Effector memory CD8-positive, alpha-beta T cell (primary cell): ENCODE measurements around the gene SLC23A2.
"Not testable (repeated sequence)": the region's sequence is repeated elsewhere in the genome, so short reads cannot be mapped to it uniquely, and the experiment has no call there.

Experiments
- ATAC-seq: fragments of 150-1000 bp; cut with Tn5 transposase; replicated peaks from 2 replicates; pipeline ENCODE4 v1.10.0; 2021; ENCODE audit warnings: mild to moderate bottlenecking, moderate library complexity
- DNase-seq, 3 experiments: peaks; one replicate each; pipeline ENCODE4 v3.0.0; 2021
- H3K27ac Mint-ChIP-seq, 2 donors: one replicate each; pipeline ENCODE4 v1.8.0; 2022; ENCODE audit warnings: mild to moderate bottlenecking in 2 of 2, mixed read lengths in 2 of 2, moderate library complexity in 2 of 2
- H3K27me3 Mint-ChIP-seq, 2 donors: one replicate each; pipeline ENCODE4 v1.8.0; 2022; ENCODE audit warnings: mixed read lengths in 2 of 2
- H3K36me3 Mint-ChIP-seq: one replicate; pipeline ENCODE4 v1.8.0; 2022; ENCODE audit warnings: mild to moderate bottlenecking, moderate library complexity, mixed read lengths; ENCODE audit not compliant: insufficient read depth
- H3K4me1 Mint-ChIP-seq, 2 donors: one replicate each; pipeline ENCODE4 v1.8.0; 2022; ENCODE audit warnings: low read depth in 2 of 2, mixed read lengths in 2 of 2
- H3K4me3 Mint-ChIP-seq, 2 donors: one replicate each; pipeline ENCODE4 v1.8.0; 2022; ENCODE audit warnings: mild to moderate bottlenecking in 2 of 2, mixed read lengths in 2 of 2, moderate library complexity in 2 of 2
- H3K9me3 Mint-ChIP-seq, 2 donors: one replicate each; pipeline ENCODE4 v1.8.0; 2022; ENCODE audit warnings: mixed read lengths in 2 of 2

Gene SLC23A2

DNA sequence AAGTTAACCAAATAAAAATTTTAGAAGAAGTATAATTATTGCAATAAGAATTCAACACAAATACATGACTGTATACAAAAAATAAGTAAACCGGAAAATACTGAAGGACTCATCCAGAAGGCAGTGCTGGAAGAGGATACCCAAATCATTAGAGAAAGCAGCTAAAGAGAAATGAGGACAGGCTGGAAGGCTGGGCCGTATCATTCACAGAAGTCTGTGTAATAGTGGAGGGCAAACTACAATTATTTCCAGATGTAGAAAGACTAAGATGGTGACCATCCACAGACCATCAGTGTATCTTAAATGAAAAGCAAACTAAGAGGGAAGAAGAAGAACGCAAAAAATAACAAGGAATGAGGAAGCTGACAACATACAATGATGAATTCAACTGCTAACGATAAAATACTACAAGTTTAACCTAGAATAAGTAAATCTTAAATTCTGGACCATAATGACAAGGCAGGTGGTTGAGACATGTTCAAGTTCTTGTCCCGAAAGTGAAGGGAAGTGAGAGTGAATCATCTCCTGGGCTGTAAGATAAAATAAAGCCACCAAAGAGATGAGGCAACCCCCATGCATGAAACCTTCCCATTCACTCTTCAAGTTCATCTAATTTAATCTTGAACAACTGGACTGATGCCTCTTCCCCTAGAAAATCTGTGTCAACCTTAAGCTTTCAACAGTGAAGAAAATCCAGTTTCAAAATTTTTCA lies 71.5 kb downstream of the SLC23A2 start:
- ATAC-seq (no peak), DNase-seq (no peak)
- peaks cover 9% of the 10 kb centered on the region for H3K36me3 Mint-ChIP-seq
- no peaks in the 10 kb centered on the region for H3K27me3 Mint-ChIP-seq
- no peak overlapping the region for H3K4me3 Mint-ChIP-seq
- peak overlapping the region in 1 of 2 donors; percentile 2 for H3K27ac Mint-ChIP-seq
- peaks cover 12 to 22% of the 10 kb centered on the region in 2 donors for H3K4me1 Mint-ChIP-seq
- H3K9me3 Mint-ChIP-seq: no peaks in the 10 kb centered on the region

GRCh38 chr20:4926531-4927156 lies 74.7 kb downstream of the SLC23A2 start:
- Mint-ChIP-seq H3K36me3 (peaks cover 16% of the 10 kb centered on the region), H3K4me3 (no peak overlapping the region), H3K27me3 (no peaks in the 10 kb centered on the region), H3K27ac (peak overlapping the region in 1 of 2 donors; percentile 13), H3K9me3 (no peaks in the 10 kb centered on the region), H3K4me1 (peaks cover 12 to 13% of the 10 kb centered on the region in 2 donors)
- DNase-seq (no peak), ATAC-seq (no peak)

GRCh38 chr20:4925842-4926530 lies 75.3 kb downstream of the SLC23A2 start:
- Mint-ChIP-seq H3K4me3 (no peak overlapping the region), H3K9me3 (no peaks in the 10 kb centered on the region), H3K36me3 (peaks cover 12% of the 10 kb centered on the region), H3K4me1 (peaks cover 13 to 14% of the 10 kb centered on the region in 2 donors), H3K27ac (peak overlapping the region; percentile 6 to 13), H3K27me3 (no peaks in the 10 kb centered on the region)
- ATAC-seq (no peak), DNase-seq (no peak)

DNA sequence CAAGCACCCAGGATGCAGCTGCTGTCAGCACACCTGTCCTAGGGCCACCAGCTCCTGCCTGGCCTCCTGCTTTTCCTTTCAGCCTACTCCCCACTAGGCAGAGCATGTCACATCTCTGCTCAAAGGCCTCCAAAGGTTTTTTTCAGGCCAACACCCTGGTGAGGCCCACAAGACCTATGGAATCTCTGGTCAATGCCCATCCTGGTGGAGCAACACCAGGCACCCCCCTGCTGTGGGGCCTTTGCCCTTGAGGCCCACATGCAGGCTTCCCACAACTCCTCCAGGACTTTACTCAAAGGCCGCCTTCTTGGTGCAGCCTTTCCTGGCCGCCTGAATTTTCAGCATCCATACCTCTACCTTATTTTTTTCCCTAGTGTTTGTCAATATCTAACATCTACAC lies 76.9 kb downstream of the SLC23A2 start:
- H3K4me3 Mint-ChIP-seq: no peak overlapping the region
- no peaks in the 10 kb centered on the region for H3K9me3 Mint-ChIP-seq
- no peaks in the 10 kb centered on the region for H3K27me3 Mint-ChIP-seq
- peak overlapping the region in 1 of 2 donors; percentile 84 for H3K27ac Mint-ChIP-seq
- H3K4me1 Mint-ChIP-seq: peaks cover 21 to 24% of the 10 kb centered on the region in 2 donors
- no peak for ATAC-seq
- DNase-seq: no peak
- peaks cover 6% of the 10 kb centered on the region for H3K36me3 Mint-ChIP-seq

DNA sequence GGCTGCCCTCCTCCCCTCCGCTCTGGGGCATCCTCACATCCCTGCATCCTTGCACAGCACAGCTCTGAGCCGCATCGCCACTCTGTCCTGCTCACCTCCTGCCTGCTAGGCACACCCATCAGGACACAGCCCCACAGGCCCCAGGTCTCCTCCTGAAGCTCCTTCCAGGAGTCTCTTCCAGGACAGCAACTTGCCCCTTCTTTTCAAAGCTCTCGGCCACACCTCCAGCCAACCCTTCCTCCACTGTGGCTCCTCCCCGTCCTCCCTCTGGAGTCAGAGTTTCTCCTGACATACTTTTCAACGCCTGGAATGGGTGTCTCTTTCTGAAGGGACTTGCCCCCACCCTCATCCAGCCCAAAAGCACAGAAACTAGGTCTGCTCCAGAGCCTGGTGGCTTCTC lies 77.3 kb downstream of the SLC23A2 start:
- Mint-ChIP-seq H3K27ac (peak overlapping the region in 1 of 2 donors; percentile 84), H3K4me1 (peaks cover 23 to 25% of the 10 kb centered on the region in 2 donors), H3K9me3 (no peaks in the 10 kb centered on the region), H3K36me3 (peaks cover 6% of the 10 kb centered on the region), H3K27me3 (no peaks in the 10 kb centered on the region), H3K4me3 (no peak overlapping the region)
- ATAC-seq (no peak), DNase-seq (no peak)

GRCh38 chr20:4922186-4922585 lies 79.1 kb downstream of the SLC23A2 start:
- Mint-ChIP-seq H3K4me3 (no peak overlapping the region), H3K9me3 (no peaks in the 10 kb centered on the region), H3K4me1 (peaks cover 21 to 27% of the 10 kb centered on the region in 2 donors), H3K27ac (peak overlapping the region in 1 of 2 donors; percentile 23), H3K36me3 (peaks cover 6% of the 10 kb centered on the region), H3K27me3 (no peaks in the 10 kb centered on the region)
- DNase-seq: no peak
- ATAC-seq: no peak

DNA sequence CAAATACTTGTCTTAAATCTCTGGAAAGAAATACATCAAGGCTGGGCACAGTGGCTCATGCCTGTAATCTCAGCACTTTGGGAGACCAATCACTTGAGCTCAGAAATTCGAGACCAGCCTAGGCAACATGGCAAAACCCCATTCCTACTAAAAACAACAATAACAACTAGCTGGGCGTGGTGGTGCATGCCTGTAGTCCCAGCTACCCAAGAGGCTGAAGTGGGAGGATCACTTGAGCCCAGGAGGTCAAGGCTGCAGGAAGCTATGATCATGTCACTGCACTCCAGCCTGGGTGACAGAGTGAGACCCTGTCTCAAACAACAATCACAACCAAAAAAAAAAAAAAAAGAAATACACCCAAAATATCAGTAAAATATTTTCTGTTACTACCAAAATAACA lies 80.0 kb downstream of the SLC23A2 start:
- Mint-ChIP-seq H3K27ac (peak overlapping the region in 1 of 2 donors; percentile 23), H3K4me1 (peaks cover 26 to 31% of the 10 kb centered on the region in 2 donors)
- not testable (repeated sequence) for H3K27me3 Mint-ChIP-seq, H3K36me3 Mint-ChIP-seq, ATAC-seq, H3K4me3 Mint-ChIP-seq, H3K9me3 Mint-ChIP-seq, DNase-seq

- H3K27me3 Mint-ChIP-seq: no peaks in the 10 kb centered on the region
- ATAC-seq (no peak), DNase-seq (no peak)
- no peaks in the 10 kb centered on the region for H3K9me3 Mint-ChIP-seq
- H3K36me3 Mint-ChIP-seq: peaks cover 6% of the 10 kb centered on the region
- H3K27ac Mint-ChIP-seq: peak overlapping the region in 1 of 2 donors; percentile 23
- peaks cover 25 to 29% of the 10 kb centered on the region in 2 donors for H3K4me1 Mint-ChIP-seq
- H3K4me3 Mint-ChIP-seq: no peak overlapping the region
Observed at GRCh38 chr20:4920655-4921054, 80.7 kb downstream of the SLC23A2 start.

DNA sequence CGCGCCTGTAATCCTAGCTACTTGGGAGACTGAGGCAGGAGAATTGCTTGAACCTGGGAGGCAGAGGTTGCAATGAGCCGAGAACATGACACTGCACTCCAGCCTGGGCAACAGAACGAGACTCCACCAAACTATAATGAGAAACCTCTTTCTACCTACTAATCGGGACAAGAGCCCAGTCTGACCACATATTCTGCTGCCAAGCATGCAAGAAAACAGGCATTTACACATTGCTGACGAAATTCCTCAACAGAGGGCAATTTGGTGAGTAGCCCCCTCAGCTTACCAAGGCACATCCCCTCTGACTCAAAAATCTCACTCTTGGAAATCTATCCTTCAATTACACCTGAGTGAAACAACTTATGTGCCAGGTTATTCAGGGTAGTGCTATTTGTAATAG lies 81.2 kb downstream of the SLC23A2 start:
- peak overlapping the region; percentile 32 to 72 for H3K27ac Mint-ChIP-seq
- no peaks in the 10 kb centered on the region for H3K27me3 Mint-ChIP-seq
- ATAC-seq: no peak
- no peak for DNase-seq
- peaks cover 22 to 24% of the 10 kb centered on the region in 2 donors for H3K4me1 Mint-ChIP-seq
- H3K36me3 Mint-ChIP-seq: peaks cover 6% of the 10 kb centered on the region
- no peak overlapping the region for H3K4me3 Mint-ChIP-seq
- H3K9me3 Mint-ChIP-seq: no peaks in the 10 kb centered on the region

DNA sequence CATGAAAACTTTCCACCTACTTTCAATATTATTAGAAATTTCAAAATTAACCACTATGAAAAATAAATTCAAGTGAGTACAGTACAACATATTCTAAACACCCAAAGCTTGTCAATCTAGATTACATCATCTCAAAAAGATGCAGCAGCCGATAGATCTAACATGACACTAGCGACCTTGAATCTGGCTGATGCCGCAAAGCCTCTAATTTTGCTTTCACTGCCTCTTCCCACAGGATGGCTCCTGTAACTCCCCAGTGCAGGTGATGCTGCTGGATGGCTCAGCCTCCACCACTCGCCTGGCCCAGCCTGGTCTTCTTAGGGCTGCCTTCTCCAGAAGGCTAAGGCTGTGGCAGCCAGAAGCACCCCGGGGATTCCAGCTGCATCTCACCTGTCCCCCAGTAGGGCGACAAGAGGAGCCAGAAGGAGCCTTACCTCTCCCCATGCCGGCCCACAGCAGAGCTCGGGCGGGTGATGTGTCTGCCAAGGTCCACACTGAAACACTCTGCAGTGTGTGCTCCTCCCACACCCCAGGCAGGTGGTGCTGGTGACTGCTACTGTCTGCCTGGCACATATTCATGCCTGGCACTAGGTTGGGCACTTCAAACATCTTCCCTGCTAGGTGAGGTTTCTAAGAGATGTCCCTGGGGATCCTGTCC lies 82.1 kb downstream of the SLC23A2 start:
- peak overlapping the region in 1 of 2 donors; percentile 72 for H3K27ac Mint-ChIP-seq
- no peak overlapping the region for H3K4me3 Mint-ChIP-seq
- DNase-seq: no peak
- H3K4me1 Mint-ChIP-seq: peaks cover 20 to 23% of the 10 kb centered on the region in 2 donors
- H3K27me3 Mint-ChIP-seq: no peaks in the 10 kb centered on the region
- ATAC-seq: no peak
- no peaks in the 10 kb centered on the region for H3K9me3 Mint-ChIP-seq
- H3K36me3 Mint-ChIP-seq: peaks cover 6% of the 10 kb centered on the region

DNA sequence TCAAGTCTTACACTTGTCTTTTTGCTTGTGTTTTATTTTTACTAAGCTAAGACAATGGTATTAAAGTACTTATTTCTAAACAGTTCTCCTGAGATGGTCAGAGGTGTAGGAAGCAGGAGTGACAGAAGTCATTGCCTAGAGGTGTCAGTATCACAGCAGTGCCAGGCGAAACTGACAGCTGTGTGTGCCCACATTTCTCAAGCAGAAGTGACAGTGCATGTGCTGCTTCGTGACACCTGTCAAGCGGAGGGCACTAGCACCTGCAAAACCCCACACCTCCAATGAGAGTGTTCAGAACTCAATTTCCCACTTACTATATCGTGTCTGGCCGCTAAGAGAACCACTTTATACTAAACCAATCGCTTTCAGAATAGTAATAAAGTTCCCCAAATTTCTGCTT lies 82.8 kb downstream of the SLC23A2 start:
- Mint-ChIP-seq H3K4me3 (no peak overlapping the region), H3K27ac (peak overlapping the region in 1 of 2 donors; percentile 52), H3K9me3 (no peaks in the 10 kb centered on the region), H3K36me3 (peaks cover 6% of the 10 kb centered on the region), H3K27me3 (no peaks in the 10 kb centered on the region), H3K4me1 (peaks cover 20 to 23% of the 10 kb centered on the region in 2 donors)
- ATAC-seq: no peak
- DNase-seq: no peak

DNA sequence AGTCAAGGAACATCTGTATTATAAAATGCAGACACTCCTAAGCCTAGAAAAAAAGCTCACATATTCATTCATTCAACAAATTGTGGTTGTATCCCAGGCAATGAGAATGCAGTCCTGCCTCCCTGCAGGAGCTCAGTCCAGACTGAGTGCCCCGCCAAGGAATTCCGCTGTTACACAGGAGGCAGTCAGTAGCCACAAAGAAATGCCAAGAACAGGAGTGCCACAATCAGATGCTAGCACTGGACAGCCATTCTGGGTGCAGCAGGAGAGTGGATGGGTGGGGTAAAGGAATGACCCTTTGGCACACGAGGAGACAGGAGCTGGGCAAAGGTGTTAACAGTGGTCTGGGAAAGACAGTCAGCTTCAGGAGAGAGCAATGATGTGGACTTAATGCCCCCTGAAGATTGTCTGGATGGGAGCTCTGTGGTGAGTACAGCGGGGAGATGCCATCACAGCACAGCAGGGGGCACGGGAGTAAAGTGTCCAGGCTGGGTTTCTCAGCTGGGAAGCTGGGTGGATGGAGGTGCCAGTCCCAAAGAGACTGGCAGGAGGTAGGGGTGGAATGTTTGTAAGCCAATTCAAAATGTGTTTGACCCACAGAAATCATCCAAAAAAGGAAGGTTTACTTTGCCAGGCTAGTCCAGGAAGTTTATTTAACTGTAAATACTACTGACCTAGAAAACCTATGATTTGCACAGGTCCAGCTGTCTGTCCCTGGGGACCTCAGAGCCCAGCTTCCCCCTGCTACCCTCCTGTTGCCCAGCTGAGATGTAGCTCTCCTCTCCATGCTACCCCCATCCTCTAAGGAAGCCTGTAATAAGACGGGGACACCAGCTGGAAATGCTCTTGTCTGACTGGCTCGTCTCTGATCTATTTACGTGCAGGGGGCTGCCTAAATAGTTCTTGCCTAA lies 84.1 kb downstream of the SLC23A2 start:
- H3K9me3 Mint-ChIP-seq: no peaks in the 10 kb centered on the region
- no peak overlapping the region for H3K4me3 Mint-ChIP-seq
- no peaks in the 10 kb centered on the region for H3K36me3 Mint-ChIP-seq
- ATAC-seq: no peak
- peaks cover 28 to 29% of the 10 kb centered on the region in 2 donors for H3K4me1 Mint-ChIP-seq
- H3K27ac Mint-ChIP-seq: peak overlapping the region in 1 of 2 donors; percentile 66
- DNase-seq: no peak
- no peaks in the 10 kb centered on the region for H3K27me3 Mint-ChIP-seq
